PFSK-1 (cell line): ENCODE data around the gene MUCL3.

ENCODE experiments used
- FOXP2 ChIP-seq: optimal IDR thresholded peaks from 2 replicates; pipeline ENCODE3; 2011; ENCODE audit warnings: borderline replicate concordance, control low read depth, inconsistent platforms; ENCODE audit not compliant: insufficient read depth; ENCODE audit errors: extremely low read length, extremely low read depth
- POLR2AphosphoS5 ChIP-seq: IDR thresholded peaks from 2 replicates; pipeline ENCODE4 v1.6.1; 2012; ENCODE audit warnings: low read depth, mild to moderate bottlenecking, control low read depth, low read length, moderate library complexity
- REST ChIP-seq, 2 experiments: IDR thresholded peaks; 2 replicates each; pipeline versions ENCODE4 v1.6.1 to v1.8.0; 2011 to 2012; ENCODE audit warnings: low read depth in 2 of 2, low read length in 2 of 2, control low read depth in 1 of 2, inconsistent platforms in 1 of 2, mild to moderate bottlenecking in 1 of 2, moderate library complexity in 1 of 2; ENCODE audit not compliant: insufficient read depth in 1 of 2
- SIN3A ChIP-seq: IDR thresholded peaks from 2 replicates; pipeline ENCODE4 v1.6.1; 2012; ENCODE audit warnings: mild to moderate bottlenecking, low read length, moderate library complexity, borderline replicate concordance; ENCODE audit not compliant: insufficient read depth
- TAF1 ChIP-seq: IDR thresholded peaks from 2 replicates; pipeline ENCODE4 v1.6.1; 2012; ENCODE audit warnings: low read length, control low read depth, borderline replicate concordance; ENCODE audit not compliant: insufficient read depth

The MUCL3 gene

DNA sequence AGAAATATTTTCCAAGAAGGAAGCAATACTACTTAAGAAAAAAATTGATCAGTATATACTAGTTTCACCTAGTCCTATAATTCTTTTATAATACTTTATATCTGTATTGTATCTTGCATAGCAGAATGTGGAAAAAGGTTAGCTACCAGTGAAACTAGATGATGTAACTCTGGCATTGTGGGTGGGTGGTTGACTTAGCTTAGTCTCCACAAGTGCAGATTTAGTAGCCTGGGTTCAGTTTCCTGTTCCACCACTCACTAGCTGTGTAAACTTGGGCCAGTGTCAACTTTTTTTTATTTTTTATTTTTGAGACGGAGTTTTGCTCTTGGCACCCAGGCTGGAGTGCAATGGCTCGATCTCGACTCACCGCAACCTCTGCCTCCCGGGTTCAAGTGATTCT, 44.7 kb downstream of the MUCL3 start:
- TF ChIP-seq SIN3A (no peak), TAF1 (no peak)

DNA sequence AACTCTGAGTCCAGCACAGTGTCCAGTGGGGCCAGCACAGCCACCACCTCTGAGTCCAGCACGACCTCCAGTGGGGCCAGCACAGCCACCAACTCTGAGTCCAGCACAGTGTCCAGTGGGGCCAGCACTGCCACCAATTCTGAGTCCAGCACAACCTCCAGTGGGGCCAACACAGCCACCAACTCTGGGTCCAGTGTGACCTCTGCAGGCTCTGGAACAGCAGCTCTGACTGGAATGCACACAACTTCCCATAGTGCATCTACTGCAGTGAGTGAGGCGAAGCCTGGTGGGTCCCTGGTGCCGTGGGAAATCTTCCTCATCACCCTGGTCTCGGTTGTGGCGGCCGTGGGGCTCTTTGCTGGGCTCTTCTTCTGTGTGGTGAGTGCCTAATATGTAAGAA, 46.5 kb downstream of the MUCL3 start:
- TF ChIP-seq POLR2AphosphoS5, result no peak
- no peak for TF ChIP-seq SIN3A
- no peak for TF ChIP-seq TAF1
- no peak for TF ChIP-seq FOXP2
- TF ChIP-seq REST (IDR thresholded peaks at IDR 0.05; ENCODE audit: insufficient read depth in 1 of 2, low read depth in 2 of 2, low read length in 2 of 2), result no peak

DNA sequence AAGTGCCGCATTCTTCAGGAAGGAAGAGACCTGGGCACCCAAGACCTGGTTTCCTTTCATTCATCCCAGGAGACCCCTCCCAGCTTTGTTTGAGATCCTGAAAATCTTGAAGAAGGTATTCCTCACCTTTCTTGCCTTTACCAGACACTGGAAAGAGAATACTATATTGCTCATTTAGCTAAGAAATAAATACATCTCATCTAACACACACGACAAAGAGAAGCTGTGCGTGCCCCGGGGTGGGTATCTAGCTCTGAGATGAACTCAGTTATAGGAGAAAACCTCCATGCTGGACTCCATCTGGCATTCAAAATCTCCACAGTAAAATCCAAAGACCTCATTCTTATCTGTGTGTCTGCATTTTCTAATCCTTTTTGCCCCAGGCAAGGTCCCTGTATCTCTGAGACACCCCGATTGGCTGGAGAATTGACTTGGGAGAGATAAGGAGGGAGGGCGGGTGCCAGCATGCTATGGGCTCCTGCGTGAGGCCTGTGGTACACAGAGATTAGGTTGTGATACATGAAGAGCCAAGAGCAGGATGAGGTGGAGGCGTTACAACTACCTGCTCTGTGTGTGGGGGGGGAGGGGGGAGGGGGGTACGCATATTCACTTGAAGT, 47.5 kb downstream of the MUCL3 start:
- no peak for TF ChIP-seq POLR2AphosphoS5
- no peak for TF ChIP-seq TAF1

GRCh38 chr6:30990422-30991086, 49.8 kb downstream of the MUCL3 start:
- TF ChIP-seq FOXP2 (no peak), TAF1 (no peak), REST (IDR thresholded peaks at IDR 0.05; ENCODE audit: insufficient read depth in 1 of 2, low read depth in 2 of 2, low read length in 2 of 2) (no peak), POLR2AphosphoS5 (no peak), SIN3A (no peak)

- TF ChIP-seq FOXP2 (no peak), SIN3A (no peak)
Measured at GRCh38 chr6:30991891-30992290, 51.1 kb downstream of the MUCL3 start.

- TF ChIP-seq REST (IDR thresholded peaks at IDR 0.05; ENCODE audit: insufficient read depth in 1 of 2, low read depth in 2 of 2, low read length in 2 of 2) (no peak), SIN3A (no peak), POLR2AphosphoS5 (no peak), TAF1 (no peak), FOXP2 (no peak)
Measured at GRCh38 chr6:30997301-30997700, 56.5 kb downstream of the MUCL3 start.

DNA sequence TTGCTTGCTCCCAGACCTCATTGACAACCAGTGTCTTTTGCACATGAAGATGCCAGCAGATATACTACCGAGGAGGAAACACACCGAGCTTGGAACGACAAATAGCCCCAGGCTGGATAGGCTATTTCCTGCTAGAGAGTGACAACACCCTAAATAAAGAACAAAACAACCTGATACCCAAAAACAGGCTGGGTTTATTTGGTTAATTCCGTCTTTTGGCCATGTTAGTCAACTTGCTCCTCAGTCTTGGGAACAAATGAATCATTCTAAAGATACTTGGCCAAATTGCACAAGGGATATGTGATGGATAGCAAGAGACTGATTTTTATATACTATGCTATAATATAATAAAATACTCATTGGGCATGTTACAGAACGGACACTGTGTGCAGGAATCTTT, 58.0 kb downstream of the MUCL3 start:
- TF ChIP-seq SIN3A (no peak), REST (IDR thresholded peaks at IDR 0.05; ENCODE audit: insufficient read depth in 1 of 2, low read depth in 2 of 2, low read length in 2 of 2) (no peak), POLR2AphosphoS5 (no peak), TAF1 (no peak), FOXP2 (no peak)
